ENCODE data around the gene EXOC3L4. TPM values are rescaled to one million over a fixed set of nuclear protein-coding genes. Genes with fewer than 3 reads are reported as not detected.

EXOC3L4 gene
- total and polyA plus RNA-seq, 9 of the 15 experiments (the other 6 are each of a cell fraction or from before 2014, with no cell fraction given) = 0.10 to 6.7 (median 0.98) TPM; not detected in 1

GRCh38 chr14:103097994-103098957 is 3.8 kb downstream of the EXOC3L4 start (continued):
- TF ChIP-seq, protein P1, sequence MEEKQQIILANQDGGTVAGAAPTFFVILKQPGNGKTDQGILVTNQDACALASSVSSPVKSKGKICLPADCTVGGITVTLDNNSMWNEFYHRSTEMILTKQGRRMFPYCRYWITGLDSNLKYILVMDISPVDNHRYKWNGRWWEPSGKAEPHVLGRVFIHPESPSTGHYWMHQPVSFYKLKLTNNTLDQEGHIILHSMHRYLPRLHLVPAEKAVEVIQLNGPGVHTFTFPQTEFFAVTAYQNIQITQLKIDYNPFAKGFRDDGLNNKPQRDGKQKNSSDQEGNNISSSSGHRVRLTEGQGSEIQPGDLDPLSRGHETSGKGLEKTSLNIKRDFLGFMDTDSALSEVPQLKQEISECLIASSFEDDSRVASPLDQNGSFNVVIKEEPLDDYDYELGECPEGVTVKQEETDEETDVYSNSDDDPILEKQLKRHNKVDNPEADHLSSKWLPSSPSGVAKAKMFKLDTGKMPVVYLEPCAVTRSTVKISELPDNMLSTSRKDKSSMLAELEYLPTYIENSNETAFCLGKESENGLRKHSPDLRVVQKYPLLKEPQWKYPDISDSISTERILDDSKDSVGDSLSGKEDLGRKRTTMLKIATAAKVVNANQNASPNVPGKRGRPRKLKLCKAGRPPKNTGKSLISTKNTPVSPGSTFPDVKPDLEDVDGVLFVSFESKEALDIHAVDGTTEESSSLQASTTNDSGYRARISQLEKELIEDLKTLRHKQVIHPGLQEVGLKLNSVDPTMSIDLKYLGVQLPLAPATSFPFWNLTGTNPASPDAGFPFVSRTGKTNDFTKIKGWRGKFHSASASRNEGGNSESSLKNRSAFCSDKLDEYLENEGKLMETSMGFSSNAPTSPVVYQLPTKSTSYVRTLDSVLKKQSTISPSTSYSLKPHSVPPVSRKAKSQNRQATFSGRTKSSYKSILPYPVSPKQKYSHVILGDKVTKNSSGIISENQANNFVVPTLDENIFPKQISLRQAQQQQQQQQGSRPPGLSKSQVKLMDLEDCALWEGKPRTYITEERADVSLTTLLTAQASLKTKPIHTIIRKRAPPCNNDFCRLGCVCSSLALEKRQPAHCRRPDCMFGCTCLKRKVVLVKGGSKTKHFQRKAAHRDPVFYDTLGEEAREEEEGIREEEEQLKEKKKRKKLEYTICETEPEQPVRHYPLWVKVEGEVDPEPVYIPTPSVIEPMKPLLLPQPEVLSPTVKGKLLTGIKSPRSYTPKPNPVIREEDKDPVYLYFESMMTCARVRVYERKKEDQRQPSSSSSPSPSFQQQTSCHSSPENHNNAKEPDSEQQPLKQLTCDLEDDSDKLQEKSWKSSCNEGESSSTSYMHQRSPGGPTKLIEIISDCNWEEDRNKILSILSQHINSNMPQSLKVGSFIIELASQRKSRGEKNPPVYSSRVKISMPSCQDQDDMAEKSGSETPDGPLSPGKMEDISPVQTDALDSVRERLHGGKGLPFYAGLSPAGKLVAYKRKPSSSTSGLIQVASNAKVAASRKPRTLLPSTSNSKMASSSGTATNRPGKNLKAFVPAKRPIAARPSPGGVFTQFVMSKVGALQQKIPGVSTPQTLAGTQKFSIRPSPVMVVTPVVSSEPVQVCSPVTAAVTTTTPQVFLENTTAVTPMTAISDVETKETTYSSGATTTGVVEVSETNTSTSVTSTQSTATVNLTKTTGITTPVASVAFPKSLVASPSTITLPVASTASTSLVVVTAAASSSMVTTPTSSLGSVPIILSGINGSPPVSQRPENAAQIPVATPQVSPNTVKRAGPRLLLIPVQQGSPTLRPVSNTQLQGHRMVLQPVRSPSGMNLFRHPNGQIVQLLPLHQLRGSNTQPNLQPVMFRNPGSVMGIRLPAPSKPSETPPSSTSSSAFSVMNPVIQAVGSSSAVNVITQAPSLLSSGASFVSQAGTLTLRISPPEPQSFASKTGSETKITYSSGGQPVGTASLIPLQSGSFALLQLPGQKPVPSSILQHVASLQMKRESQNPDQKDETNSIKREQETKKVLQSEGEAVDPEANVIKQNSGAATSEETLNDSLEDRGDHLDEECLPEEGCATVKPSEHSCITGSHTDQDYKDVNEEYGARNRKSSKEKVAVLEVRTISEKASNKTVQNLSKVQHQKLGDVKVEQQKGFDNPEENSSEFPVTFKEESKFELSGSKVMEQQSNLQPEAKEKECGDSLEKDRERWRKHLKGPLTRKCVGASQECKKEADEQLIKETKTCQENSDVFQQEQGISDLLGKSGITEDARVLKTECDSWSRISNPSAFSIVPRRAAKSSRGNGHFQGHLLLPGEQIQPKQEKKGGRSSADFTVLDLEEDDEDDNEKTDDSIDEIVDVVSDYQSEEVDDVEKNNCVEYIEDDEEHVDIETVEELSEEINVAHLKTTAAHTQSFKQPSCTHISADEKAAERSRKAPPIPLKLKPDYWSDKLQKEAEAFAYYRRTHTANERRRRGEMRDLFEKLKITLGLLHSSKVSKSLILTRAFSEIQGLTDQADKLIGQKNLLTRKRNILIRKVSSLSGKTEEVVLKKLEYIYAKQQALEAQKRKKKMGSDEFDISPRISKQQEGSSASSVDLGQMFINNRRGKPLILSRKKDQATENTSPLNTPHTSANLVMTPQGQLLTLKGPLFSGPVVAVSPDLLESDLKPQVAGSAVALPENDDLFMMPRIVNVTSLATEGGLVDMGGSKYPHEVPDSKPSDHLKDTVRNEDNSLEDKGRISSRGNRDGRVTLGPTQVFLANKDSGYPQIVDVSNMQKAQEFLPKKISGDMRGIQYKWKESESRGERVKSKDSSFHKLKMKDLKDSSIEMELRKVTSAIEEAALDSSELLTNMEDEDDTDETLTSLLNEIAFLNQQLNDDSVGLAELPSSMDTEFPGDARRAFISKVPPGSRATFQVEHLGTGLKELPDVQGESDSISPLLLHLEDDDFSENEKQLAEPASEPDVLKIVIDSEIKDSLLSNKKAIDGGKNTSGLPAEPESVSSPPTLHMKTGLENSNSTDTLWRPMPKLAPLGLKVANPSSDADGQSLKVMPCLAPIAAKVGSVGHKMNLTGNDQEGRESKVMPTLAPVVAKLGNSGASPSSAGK (IDR thresholded peaks at IDR 0.05) = peak; percentile 32; the same call in 1 of the 2 replicates
- TF ChIP-seq MEIS2 (IDR thresholded peaks at IDR 0.05; ENCODE audit: partially characterized antibody) = peak; percentile 95
- 0 out of 4 replicates have a peak, but pooled peaks of 1 of the 2 experiments have one; percentile 31 for TF ChIP-seq HDAC1 (IDR thresholded peaks at IDR 0.05)
- peak; percentile 57 for TF ChIP-seq CHD4 (IDR thresholded peaks at IDR 0.05; ENCODE audit: insufficient read depth, insufficient replicate concordance, low read depth, low read length, poor library complexity, severe bottlenecking)
- peak; percentile 30; the same call in 1 of the 2 replicates for TF ChIP-seq CBFA2T3 (IDR thresholded peaks at IDR 0.05)
- 0 out of 2 replicates have a peak, but pooled peaks have one; percentile 29 for TF ChIP-seq PTBP1 (IDR thresholded peaks at IDR 0.05; ENCODE audit: low read depth, low read length)
- TF ChIP-seq HDGF (IDR thresholded peaks at IDR 0.05) = 0 out of 2 replicates have a peak, but pooled peaks have one; percentile 46
- peak; percentile 48 for TF ChIP-seq PBX2 (CRISPR knock-in tag; IDR thresholded peaks at IDR 0.05; ENCODE audit: low read depth)
- TF ChIP-seq PBX2 (tag; conservative IDR thresholded peaks at IDR 0.05; ENCODE audit: low read depth) = peak; percentile 81
- TF ChIP-seq ZKSCAN1 (IDR thresholded peaks at IDR 0.05; ENCODE audit: low read depth, low read length) = peak; percentile 94
- 0 out of 2 replicates have a peak, but pooled peaks have one; percentile 16 for TF ChIP-seq MTA3 (IDR thresholded peaks at IDR 0.05; ENCODE audit: borderline replicate concordance)
